Colonic mucosa (tissue), 4 donors: ENCODE measurements around the gene FHIT. TPM values are rescaled to one million over a fixed set of nuclear protein-coding genes. Genes with fewer than 3 reads are reported as not detected.

Source experiments
- DNase-seq: peaks from one replicate; pipeline ENCODE4 v3.0.0-alpha.2; 2020
- H3K27ac ChIP-seq: fragments of 200-600 bp; one replicate; pipeline ENCODE4 v1.8.0; 2021
- H3K27me3 ChIP-seq: fragments of 200-600 bp; one replicate; pipeline ENCODE4 v1.8.0; 2021
- H3K36me3 ChIP-seq: fragments of 200-600 bp; one replicate; pipeline ENCODE4 v1.8.0; 2021
- H3K4me1 ChIP-seq: fragments of 200-600 bp; one replicate; pipeline ENCODE4 v1.8.0; 2021; ENCODE audit warnings: mild to moderate bottlenecking
- H3K4me3 ChIP-seq: fragments of 200-600 bp; one replicate; pipeline ENCODE4 v1.8.0; 2021
- H3K9ac ChIP-seq, 2 donors: one replicate each; pipeline ENCODE4 v1.7.0; 2013; ENCODE audit warnings: control low read depth in 2 of 2, low read depth in 2 of 2, low read length in 2 of 2
- H3K9me3 ChIP-seq: fragments of 200-600 bp; one replicate; pipeline ENCODE4 v1.8.0; 2021
- intact Hi-C: fragments of 100-400 bp; cut with DNase I; formaldehyde crosslinking; loops from one replicate; pipeline ENCODE4 v1.14.1; 2022
- total RNA-seq, 2 donors: library from RNA; stranded (reverse); fragmentation: NEBNext Ultra II Directional in 1 of 2; extraction: Animal tissue kit (Norgen Biotek cat#: 25700) in 1 of 2; gene quantifications; one replicate each; pipeline ENCODE4 v1.2.1, GENCODE V29; 2021
- TF ChIP-seq, protein P1 (sequence below): fragments of 200-600 bp; IDR thresholded peaks from one replicate; pipeline ENCODE4 v1.8.0; 2022; ENCODE audit warnings: antibody characterized with exemption, mild to moderate bottlenecking
- donor health status: healthy.
- donor health status: DM: no; HTN: no; CAD: no.
- donor health status: DM: no; HTN: no; CAD: no.

The FHIT gene
- total RNA-seq, 2 donors from 2014 or later: 7.7 to 9.4 TPM

DNA sequence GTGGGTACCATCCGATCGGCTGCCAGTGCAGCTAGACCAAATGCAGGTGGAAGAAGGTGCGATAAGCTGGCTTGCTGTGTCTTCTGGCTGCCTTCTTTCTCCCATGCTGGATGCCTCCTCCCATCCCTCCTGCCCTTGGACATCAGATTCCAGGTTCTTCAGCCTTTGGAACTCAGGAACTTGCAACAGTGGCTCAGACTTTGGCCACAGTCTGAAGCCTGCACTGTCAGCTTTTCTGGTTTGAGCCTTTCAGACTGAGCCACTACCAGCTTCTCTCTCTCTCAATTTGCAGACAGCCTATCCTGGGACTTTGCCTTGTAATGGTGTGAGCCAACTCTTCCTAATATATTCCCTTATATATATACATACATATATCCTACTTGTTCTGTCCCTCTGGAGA is 485.5 kb downstream of the FHIT start:
- intact Hi-C loops: no loop called here

DNA sequence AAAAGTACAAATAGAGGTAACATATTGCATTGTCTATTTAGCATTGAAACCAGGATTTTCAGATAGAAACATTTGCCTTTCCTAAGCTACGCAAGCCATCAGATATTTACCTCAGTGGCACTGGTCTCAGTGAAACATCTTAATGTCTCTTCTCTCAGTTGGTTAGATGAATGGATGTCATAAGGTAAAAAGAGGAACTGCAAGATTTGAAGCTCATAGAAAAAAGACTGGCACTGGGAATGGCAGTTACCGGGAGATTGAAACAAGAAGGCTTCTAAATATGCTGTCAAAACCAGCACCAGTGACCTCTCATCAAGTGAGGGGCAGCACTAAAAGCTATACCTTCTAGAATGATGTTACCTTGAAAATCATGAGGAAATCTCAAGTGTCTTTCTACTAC is 486.4 kb downstream of the FHIT start:
- Histone ChIP-seq H3K4me1 (no peaks in the 10 kb centered on the region), H3K9me3 (no peaks in the 10 kb centered on the region), H3K36me3 (no peaks in the 10 kb centered on the region), H3K9ac (no peak overlapping the region), H3K27me3 (no peaks in the 10 kb centered on the region), H3K4me3 (no peak overlapping the region), H3K27ac (no peak overlapping the region)
- DNase-seq: no peak
- TF ChIP-seq, protein P1, sequence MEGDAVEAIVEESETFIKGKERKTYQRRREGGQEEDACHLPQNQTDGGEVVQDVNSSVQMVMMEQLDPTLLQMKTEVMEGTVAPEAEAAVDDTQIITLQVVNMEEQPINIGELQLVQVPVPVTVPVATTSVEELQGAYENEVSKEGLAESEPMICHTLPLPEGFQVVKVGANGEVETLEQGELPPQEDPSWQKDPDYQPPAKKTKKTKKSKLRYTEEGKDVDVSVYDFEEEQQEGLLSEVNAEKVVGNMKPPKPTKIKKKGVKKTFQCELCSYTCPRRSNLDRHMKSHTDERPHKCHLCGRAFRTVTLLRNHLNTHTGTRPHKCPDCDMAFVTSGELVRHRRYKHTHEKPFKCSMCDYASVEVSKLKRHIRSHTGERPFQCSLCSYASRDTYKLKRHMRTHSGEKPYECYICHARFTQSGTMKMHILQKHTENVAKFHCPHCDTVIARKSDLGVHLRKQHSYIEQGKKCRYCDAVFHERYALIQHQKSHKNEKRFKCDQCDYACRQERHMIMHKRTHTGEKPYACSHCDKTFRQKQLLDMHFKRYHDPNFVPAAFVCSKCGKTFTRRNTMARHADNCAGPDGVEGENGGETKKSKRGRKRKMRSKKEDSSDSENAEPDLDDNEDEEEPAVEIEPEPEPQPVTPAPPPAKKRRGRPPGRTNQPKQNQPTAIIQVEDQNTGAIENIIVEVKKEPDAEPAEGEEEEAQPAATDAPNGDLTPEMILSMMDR: no peak
- intact Hi-C loops: no loop called here

More for the DNA sequence above, 485.5 kb downstream of the FHIT start:
- no peak for DNase-seq
- Histone ChIP-seq H3K4me3 (no peak overlapping the region), H3K9me3 (no peaks in the 10 kb centered on the region), H3K36me3 (no peaks in the 10 kb centered on the region), H3K27ac (no peak overlapping the region), H3K27me3 (no peaks in the 10 kb centered on the region), H3K9ac (no peak overlapping the region), H3K4me1 (no peaks in the 10 kb centered on the region)
- TF ChIP-seq, protein P1: no peak

DNA sequence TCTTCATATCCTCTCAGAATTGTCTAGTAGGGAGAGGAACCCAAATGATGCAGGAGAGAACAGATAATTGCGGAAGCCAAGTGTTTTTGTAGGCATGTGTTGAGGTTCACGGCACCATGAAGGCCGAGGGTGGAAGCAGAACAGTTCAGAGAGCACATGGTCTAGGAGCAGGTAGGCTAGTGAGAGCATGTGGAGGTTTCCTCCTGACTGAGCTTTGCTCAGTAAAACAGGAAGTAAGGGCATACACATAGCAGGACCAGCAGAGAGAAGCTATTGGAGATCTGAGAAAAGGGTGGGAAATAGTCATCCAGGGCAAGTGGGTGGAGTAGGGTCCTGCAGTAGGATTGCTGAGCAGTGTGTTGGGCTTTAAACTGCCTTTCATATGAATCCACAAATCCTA is 491.1 kb downstream of the FHIT start:
- TF ChIP-seq, protein P1: no peak
- Histone ChIP-seq H3K4me3 (no peak overlapping the region), H3K36me3 (no peaks in the 10 kb centered on the region), H3K27me3 (no peaks in the 10 kb centered on the region), H3K27ac (no peak overlapping the region), H3K9ac (no peak overlapping the region), H3K4me1 (no peaks in the 10 kb centered on the region), H3K9me3 (no peaks in the 10 kb centered on the region)
- intact Hi-C loops: no loop called here
- no peak for DNase-seq

DNA sequence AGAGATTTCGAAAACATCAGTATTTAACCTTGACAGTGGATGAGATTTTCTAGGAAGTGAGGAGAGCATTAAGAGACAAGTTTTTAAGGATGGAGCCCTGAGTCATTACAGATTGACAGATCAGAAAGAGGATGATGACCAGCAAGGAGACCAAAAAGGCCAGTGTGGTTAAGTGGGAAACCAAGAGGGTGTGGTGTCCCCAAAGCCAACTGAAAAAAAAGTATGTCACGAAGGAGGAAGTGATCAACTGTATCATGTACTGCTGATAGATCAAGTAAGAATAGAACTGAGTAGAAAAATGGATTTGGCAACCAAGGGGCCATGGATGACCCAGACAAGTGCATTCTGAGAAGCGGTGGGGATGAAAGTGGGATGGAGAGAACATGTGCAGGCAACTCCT is 491.8 kb downstream of the FHIT start:
- no peak overlapping the region for H3K27ac ChIP-seq
- no peak overlapping the region for H3K9ac ChIP-seq
- intact Hi-C loops: no loop called here
- H3K27me3 ChIP-seq: no peaks in the 10 kb centered on the region
- no peak overlapping the region for H3K4me3 ChIP-seq
- no peaks in the 10 kb centered on the region for H3K4me1 ChIP-seq
- TF ChIP-seq, protein P1: no peak
- no peak for DNase-seq
- H3K9me3 ChIP-seq: no peaks in the 10 kb centered on the region
- no peaks in the 10 kb centered on the region for H3K36me3 ChIP-seq

DNA sequence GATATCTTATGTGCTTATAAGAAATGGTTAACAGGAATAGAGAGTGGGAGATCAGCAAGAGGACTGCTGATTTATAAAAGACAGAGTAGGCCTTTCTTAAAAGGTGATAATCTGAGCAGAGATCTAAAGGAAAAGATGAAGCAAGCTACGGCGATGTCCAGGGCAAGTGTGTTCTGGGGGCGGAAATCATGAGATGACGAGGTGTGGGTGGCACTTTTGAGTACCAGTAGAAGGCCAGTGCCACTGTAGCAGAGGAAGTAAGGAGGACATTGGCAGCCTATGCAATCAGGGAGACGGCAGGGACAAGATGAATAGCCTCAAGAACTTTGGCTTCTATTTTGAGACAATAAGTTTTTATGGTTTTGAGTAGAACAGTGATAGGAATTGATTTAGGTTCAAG is 492.4 kb downstream of the FHIT start:
- H3K27me3 ChIP-seq: no peaks in the 10 kb centered on the region
- no peak overlapping the region for H3K4me3 ChIP-seq
- no peaks in the 10 kb centered on the region for H3K36me3 ChIP-seq
- H3K4me1 ChIP-seq: no peaks in the 10 kb centered on the region
- TF ChIP-seq, protein P1: no peak
- no peak for DNase-seq
- no peak overlapping the region for H3K9ac ChIP-seq
- H3K9me3 ChIP-seq: no peaks in the 10 kb centered on the region
- intact Hi-C loops: no loop called here
- H3K27ac ChIP-seq: no peak overlapping the region

DNA sequence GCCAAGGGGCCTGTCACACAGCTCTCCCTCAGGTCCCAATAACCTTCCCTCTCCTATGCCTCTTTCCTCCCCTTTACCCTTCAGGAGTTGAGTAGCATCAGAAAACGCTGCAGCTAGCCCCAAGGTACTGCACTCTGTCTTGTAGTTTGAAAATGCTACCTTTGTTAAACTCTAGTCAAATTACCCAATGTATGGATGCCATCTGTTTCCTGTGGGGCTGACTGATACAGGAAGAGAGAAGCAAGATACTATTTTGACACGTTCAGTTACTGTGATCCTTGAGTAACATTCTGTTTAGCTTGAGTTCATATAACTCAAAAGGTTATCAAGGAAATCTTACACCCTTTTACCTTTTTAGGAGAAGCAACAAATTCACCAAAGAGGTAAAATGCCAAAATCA is 493.1 kb downstream of the FHIT start:
- no peaks in the 10 kb centered on the region for H3K36me3 ChIP-seq
- DNase-seq: no peak
- H3K4me1 ChIP-seq: no peaks in the 10 kb centered on the region
- no peaks in the 10 kb centered on the region for H3K9me3 ChIP-seq
- intact Hi-C loops: no loop called here
- no peak overlapping the region for H3K27ac ChIP-seq
- no peaks in the 10 kb centered on the region for H3K27me3 ChIP-seq
- H3K9ac ChIP-seq: no peak overlapping the region
- TF ChIP-seq, protein P1: no peak
- no peak overlapping the region for H3K4me3 ChIP-seq
